Glutamatergic neuron (in vitro differentiated cells): ENCODE results near the gene ROBO1. TPM values are rescaled to one million over a fixed set of nuclear protein-coding genes. Genes with fewer than 3 reads are reported as not detected.
A peak's percentile ranks its signal among the peaks of the same experiment; 100 is the strongest.

Source experiments
- DNase-seq: peaks from one replicate; pipeline ENCODE4 v3.0.0; 2022
- H3K27ac Mint-ChIP-seq: one replicate; pipeline ENCODE4 v1.8.0; 2020; ENCODE audit warnings: mild to moderate bottlenecking, mixed read lengths, inconsistent platforms; ENCODE audit not compliant: unreplicated experiment
- H3K27me3 Mint-ChIP-seq: one replicate; pipeline ENCODE4 v1.8.0; 2020; ENCODE audit warnings: mild to moderate bottlenecking, moderate library complexity, mixed read lengths, inconsistent platforms; ENCODE audit not compliant: unreplicated experiment
- H3K36me3 Mint-ChIP-seq: one replicate; pipeline ENCODE4 v1.8.0; 2020; ENCODE audit warnings: mild to moderate bottlenecking, mixed read lengths, inconsistent platforms; ENCODE audit not compliant: unreplicated experiment
- H3K4me1 Mint-ChIP-seq: one replicate; pipeline ENCODE4 v1.8.0; 2020; ENCODE audit warnings: mild to moderate bottlenecking, low read depth, mixed read lengths, inconsistent platforms; ENCODE audit not compliant: unreplicated experiment
- H3K4me3 Mint-ChIP-seq: one replicate; pipeline ENCODE4 v1.8.0; 2020; ENCODE audit warnings: mild to moderate bottlenecking, mixed read lengths, inconsistent platforms; ENCODE audit not compliant: unreplicated experiment
- H3K9me3 Mint-ChIP-seq: one replicate; pipeline ENCODE4 v1.8.0; 2020; ENCODE audit warnings: mild to moderate bottlenecking, moderate library complexity, mixed read lengths, inconsistent platforms; ENCODE audit not compliant: unreplicated experiment
- total RNA-seq: library from RNA; stranded (reverse); fragmentation: NEBNext Ultra II Directional; extraction: Animal tissue kit (Norgen Biotek cat#: 25700); gene quantifications from one replicate; pipeline ENCODE4 v1.2.1, GENCODE V29; 2021; ENCODE audit not compliant: unreplicated experiment
- TF ChIP-seq, protein P1 (sequence below): fragments of 200-600 bp; sonication (generic); IDR thresholded peaks from one replicate; pipeline ENCODE4 v1.5.0; 2021; ENCODE audit not compliant: partially characterized antibody, unreplicated experiment

The ROBO1 gene
- total RNA-seq, 1 donor from 2014 or later, result 505 TPM

- Mint-ChIP-seq H3K36me3 (no peaks in the 10 kb centered on the region), H3K4me3 (peak overlapping the region; percentile 8), H3K9me3 (peaks cover 13% of the 10 kb centered on the region), H3K4me1 (peaks cover 51% of the 10 kb centered on the region), H3K27me3 (peaks cover 4% of the 10 kb centered on the region), H3K27ac (peak overlapping the region; percentile 59)
- TF ChIP-seq, protein P1, sequence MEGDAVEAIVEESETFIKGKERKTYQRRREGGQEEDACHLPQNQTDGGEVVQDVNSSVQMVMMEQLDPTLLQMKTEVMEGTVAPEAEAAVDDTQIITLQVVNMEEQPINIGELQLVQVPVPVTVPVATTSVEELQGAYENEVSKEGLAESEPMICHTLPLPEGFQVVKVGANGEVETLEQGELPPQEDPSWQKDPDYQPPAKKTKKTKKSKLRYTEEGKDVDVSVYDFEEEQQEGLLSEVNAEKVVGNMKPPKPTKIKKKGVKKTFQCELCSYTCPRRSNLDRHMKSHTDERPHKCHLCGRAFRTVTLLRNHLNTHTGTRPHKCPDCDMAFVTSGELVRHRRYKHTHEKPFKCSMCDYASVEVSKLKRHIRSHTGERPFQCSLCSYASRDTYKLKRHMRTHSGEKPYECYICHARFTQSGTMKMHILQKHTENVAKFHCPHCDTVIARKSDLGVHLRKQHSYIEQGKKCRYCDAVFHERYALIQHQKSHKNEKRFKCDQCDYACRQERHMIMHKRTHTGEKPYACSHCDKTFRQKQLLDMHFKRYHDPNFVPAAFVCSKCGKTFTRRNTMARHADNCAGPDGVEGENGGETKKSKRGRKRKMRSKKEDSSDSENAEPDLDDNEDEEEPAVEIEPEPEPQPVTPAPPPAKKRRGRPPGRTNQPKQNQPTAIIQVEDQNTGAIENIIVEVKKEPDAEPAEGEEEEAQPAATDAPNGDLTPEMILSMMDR, result no peak
- no peak for DNase-seq
These were observed 841.3 kb downstream of the ROBO1 start for GRCh38 chr3:78926523-78926922.

GRCh38 chr3:78924711-78925110 lies 843.1 kb downstream of the ROBO1 start:
- H3K9me3 Mint-ChIP-seq, result peaks cover 7% of the 10 kb centered on the region
- TF ChIP-seq, protein P1, result no peak

DNA sequence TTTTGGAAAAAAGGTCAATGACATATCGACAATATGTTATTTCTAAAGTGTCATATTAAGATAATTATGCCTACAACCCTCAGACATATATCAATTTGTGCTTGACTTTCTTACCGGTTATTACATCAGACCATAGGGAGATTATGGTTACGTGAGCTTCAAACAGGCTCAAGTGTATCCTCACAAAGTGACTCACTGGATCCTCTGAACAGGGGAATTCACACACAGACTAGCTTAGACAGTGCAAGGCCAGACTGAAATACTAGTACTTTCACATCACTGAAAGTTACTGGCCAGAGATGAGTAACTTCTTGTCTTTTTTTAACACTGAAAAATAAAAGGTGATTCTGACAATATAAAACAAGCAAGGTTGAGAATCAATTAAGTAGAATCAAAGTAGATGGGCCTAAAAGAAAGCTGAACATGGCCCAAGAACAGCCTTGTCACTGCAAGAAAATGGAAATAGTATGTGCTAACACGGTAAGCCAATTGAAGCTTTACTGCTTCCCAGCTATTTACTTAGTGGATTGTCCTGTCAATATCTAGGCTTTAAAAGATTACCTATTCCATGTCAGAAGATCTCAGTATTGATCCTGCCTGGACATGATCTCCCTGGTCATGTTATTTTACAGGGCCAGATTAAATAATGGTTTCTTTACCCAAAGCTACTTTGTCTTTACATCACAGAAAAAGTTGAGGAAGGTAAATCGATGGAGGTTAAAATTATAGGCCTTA lies 848.6 kb downstream of the ROBO1 start:
- Mint-ChIP-seq H3K27me3 (peaks cover 5% of the 10 kb centered on the region), H3K4me1 (peaks cover 38% of the 10 kb centered on the region), H3K36me3 (no peaks in the 10 kb centered on the region), H3K4me3 (peak overlapping the region; percentile 67), H3K27ac (peak overlapping the region; percentile 85), H3K9me3 (peaks cover 2% of the 10 kb centered on the region)
- DNase-seq, result no peak
- TF ChIP-seq, protein P1, result no peak

More at GRCh38 chr3:78924711-78925110, 843.1 kb downstream of the ROBO1 start:
- H3K36me3 Mint-ChIP-seq, result no peaks in the 10 kb centered on the region
- DNase-seq, result no peak
- peaks cover 4% of the 10 kb centered on the region for H3K27me3 Mint-ChIP-seq
- peaks cover 42% of the 10 kb centered on the region for H3K4me1 Mint-ChIP-seq
- H3K4me3 Mint-ChIP-seq, result no peak overlapping the region
- H3K27ac Mint-ChIP-seq, result peak overlapping the region; percentile 48

DNA sequence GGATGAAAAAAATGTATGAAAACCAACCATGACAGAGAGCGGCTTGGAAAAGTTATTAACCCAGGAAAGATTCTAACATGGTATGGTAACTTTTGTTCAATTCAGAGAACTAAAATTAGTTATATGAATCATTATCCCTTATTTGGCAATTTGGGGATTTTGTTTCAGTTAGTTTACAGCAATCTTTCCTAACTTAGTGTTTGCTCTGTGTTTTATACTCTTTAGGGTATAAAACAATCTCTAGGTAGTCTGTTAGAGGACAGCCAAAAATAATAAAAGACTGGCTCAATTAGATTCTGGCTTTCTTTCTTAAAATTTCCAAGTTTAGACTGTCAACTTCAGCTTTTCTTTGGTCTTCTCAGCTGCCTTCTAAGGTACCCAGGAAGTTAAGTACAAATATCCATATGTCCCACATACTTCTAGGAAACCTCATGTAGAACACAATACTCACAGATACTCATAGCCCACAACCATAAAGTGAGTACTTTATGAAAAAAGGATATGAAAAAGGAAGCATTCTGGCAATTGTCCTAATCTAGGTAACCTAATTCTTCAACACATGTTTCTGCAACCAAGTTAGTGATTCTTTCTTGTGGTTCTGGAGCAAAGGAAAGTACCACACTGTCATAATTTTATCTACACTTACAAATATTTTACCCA lies 849.3 kb downstream of the ROBO1 start:
- H3K36me3 Mint-ChIP-seq, result no peaks in the 10 kb centered on the region
- H3K4me3 Mint-ChIP-seq, result peak overlapping the region; percentile 67
- no peak for DNase-seq
- H3K27ac Mint-ChIP-seq, result peak overlapping the region; percentile 85
- H3K9me3 Mint-ChIP-seq, result peaks cover 2% of the 10 kb centered on the region
- peaks cover 5% of the 10 kb centered on the region for H3K27me3 Mint-ChIP-seq
- TF ChIP-seq, protein P1, result no peak
- peaks cover 41% of the 10 kb centered on the region for H3K4me1 Mint-ChIP-seq

DNA sequence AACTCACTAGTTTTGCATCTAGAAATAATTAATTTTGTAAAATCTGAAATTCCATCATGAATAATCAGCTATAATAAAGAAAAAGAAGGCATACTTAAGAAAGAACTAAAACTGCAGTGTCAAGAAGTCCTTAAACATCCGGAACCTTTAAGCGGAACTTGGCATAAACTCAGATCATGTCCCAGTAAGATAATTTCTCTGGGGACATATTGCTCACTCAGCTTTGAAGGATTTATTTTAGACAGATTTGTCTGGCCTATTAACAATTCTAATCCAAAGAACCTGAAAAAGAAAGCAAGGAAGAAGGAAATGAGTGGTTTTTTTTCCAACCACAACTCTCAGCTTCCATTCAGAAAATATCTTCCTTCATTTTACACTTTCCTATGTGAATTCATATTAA lies 850.3 kb downstream of the ROBO1 start:
- Mint-ChIP-seq H3K27me3 (peaks cover 5% of the 10 kb centered on the region), H3K4me1 (peaks cover 43% of the 10 kb centered on the region), H3K27ac (peak overlapping the region; percentile 66), H3K36me3 (no peaks in the 10 kb centered on the region), H3K4me3 (no peak overlapping the region), H3K9me3 (peaks cover 2% of the 10 kb centered on the region)
- TF ChIP-seq, protein P1, result no peak
- no peak for DNase-seq
